Endodermal cell (in vitro differentiated cells): Measurements from ENCODE around the gene ARMH3. TPM values are rescaled to one million over a fixed set of nuclear protein-coding genes. Genes with fewer than 3 reads are reported as not detected.

Experiments used
- DNase-seq: peaks from one replicate; pipeline ENCODE4 v3.0.0-alpha.2; 2017
- H3K27ac ChIP-seq: 2 replicates; pipeline ENCODE4 v1.5.1; 2013; ENCODE audit warnings: mild to moderate bottlenecking, low read depth, low read length, moderate library complexity
- H3K27me3 ChIP-seq: 2 replicates; pipeline ENCODE4 v1.6.1; 2013; ENCODE audit warnings: mild to moderate bottlenecking, low read length, moderate library complexity; ENCODE audit not compliant: insufficient read depth, control insufficient read depth, poor library complexity, severe bottlenecking
- H3K36me3 ChIP-seq: 2 replicates; pipeline ENCODE4 v1.7.0; 2013; ENCODE audit warnings: mild to moderate bottlenecking, low read length, moderate library complexity; ENCODE audit not compliant: control insufficient read depth, insufficient read depth
- H3K4me1 ChIP-seq: one replicate; pipeline ENCODE4 v1.7.0; 2013; ENCODE audit warnings: low read length; ENCODE audit not compliant: control insufficient read depth, insufficient read depth
- H3K4me3 ChIP-seq: 2 replicates; pipeline ENCODE4 v1.5.1; 2013; ENCODE audit warnings: mild to moderate bottlenecking, low read length, moderate library complexity
- H3K9ac ChIP-seq: 2 replicates; pipeline ENCODE4 v1.6.1; 2013; ENCODE audit warnings: mild to moderate bottlenecking, low read length, moderate library complexity; ENCODE audit not compliant: poor library complexity, severe bottlenecking; ENCODE audit errors: extremely low read depth
- H3K9me3 ChIP-seq: 2 replicates; pipeline ENCODE4 v1.6.1; 2013; ENCODE audit warnings: mild to moderate bottlenecking, low read length, moderate library complexity; ENCODE audit not compliant: control insufficient read depth
- H3K27ac Mint-ChIP-seq: 2 replicates; pipeline ENCODE4 v1.8.0; 2020; ENCODE audit warnings: mixed read lengths
- H3K27me3 Mint-ChIP-seq: 2 replicates; pipeline ENCODE4 v1.8.0; 2021; ENCODE audit warnings: mild to moderate bottlenecking, mixed read lengths; ENCODE audit not compliant: insufficient read depth
- H3K36me3 Mint-ChIP-seq: 2 replicates; pipeline ENCODE4 v1.8.0; 2020; ENCODE audit warnings: low read depth, mixed read lengths
- H3K4me1 Mint-ChIP-seq: 2 replicates; pipeline ENCODE4 v1.8.0; 2020; ENCODE audit warnings: mixed read lengths
- H3K4me3 Mint-ChIP-seq: 2 replicates; pipeline ENCODE4 v1.8.0; 2020; ENCODE audit warnings: mild to moderate bottlenecking, moderate library complexity, mixed read lengths
- H3K9me3 Mint-ChIP-seq: 2 replicates; pipeline ENCODE4 v1.8.0; 2020; ENCODE audit warnings: mild to moderate bottlenecking, mixed read lengths
- WGBS, 2 experiments: methylation state at CpG; one replicate each; pipeline versions ENCODE4 v1.1.5 to v1.1.7; 2013; ENCODE audit warnings: missing lambda C conversion rate in 2 of 2, mixed read lengths in 1 of 2; ENCODE audit not compliant: insufficient coverage in 1 of 2, insufficient read length in 1 of 2; 5-methylcytosine and 5-hydroxymethylcytosine counted together
- total RNA-seq, 2 donors: library from RNA; stranded (reverse); fragmentation: NEBNext Ultra II Directional in 1 of 2; extraction: Animal tissue kit (Norgen Biotek cat#: 25700) in 1 of 2; gene quantifications; 2 replicates in 1 of 2; 3 replicates in 1 of 2; pipeline ENCODE4 v1.2.1, GENCODE V29; 2021
- TF ChIP-seq, protein P1 (sequence below): fragments of 200-600 bp; sonication (generic); conservative IDR thresholded peaks from 2 replicates; pipeline ENCODE4 v1.5.0; 2021; ENCODE audit warnings: antibody characterized with exemption, mild to moderate bottlenecking

Gene ARMH3
- total RNA-seq, 2 donors from 2014 or later, result 18.0 to 19.7 TPM

GRCh38 chr10:101932183-101932582 is 123.8 kb downstream of the ARMH3 start:
- Histone ChIP-seq H3K27ac (no peak overlapping the region), H3K27me3 (no peaks in the 10 kb centered on the region), H3K4me1 (no peaks in the 10 kb centered on the region), H3K36me3 (peaks cover 5% of the 10 kb centered on the region), H3K9ac (no peak overlapping the region), H3K4me3 (no peak overlapping the region), H3K9me3 (no peaks in the 10 kb centered on the region)
- Mint-ChIP-seq H3K4me1 (no peaks in the 10 kb centered on the region), H3K27ac (no peak overlapping the region), H3K9me3 (no peaks in the 10 kb centered on the region), H3K27me3 (no peaks in the 10 kb centered on the region), H3K36me3 (peaks cover 5% of the 10 kb centered on the region), H3K4me3 (no peak overlapping the region)
- TF ChIP-seq, protein P1, sequence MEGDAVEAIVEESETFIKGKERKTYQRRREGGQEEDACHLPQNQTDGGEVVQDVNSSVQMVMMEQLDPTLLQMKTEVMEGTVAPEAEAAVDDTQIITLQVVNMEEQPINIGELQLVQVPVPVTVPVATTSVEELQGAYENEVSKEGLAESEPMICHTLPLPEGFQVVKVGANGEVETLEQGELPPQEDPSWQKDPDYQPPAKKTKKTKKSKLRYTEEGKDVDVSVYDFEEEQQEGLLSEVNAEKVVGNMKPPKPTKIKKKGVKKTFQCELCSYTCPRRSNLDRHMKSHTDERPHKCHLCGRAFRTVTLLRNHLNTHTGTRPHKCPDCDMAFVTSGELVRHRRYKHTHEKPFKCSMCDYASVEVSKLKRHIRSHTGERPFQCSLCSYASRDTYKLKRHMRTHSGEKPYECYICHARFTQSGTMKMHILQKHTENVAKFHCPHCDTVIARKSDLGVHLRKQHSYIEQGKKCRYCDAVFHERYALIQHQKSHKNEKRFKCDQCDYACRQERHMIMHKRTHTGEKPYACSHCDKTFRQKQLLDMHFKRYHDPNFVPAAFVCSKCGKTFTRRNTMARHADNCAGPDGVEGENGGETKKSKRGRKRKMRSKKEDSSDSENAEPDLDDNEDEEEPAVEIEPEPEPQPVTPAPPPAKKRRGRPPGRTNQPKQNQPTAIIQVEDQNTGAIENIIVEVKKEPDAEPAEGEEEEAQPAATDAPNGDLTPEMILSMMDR, result no peak
- 99 to 100% methylated on average over 2 to 4 of the region's 4 CpGs for whole genome bisulfite sequencing, 2 experiments
- DNase-seq, result no peak

- Mint-ChIP-seq H3K4me3 (no peak overlapping the region), H3K36me3 (peaks cover 8% of the 10 kb centered on the region), H3K9me3 (no peaks in the 10 kb centered on the region), H3K4me1 (peaks cover 3% of the 10 kb centered on the region), H3K27ac (no peak overlapping the region), H3K27me3 (no peaks in the 10 kb centered on the region)
- Histone ChIP-seq H3K36me3 (no peaks in the 10 kb centered on the region), H3K9ac (no peak overlapping the region), H3K9me3 (no peaks in the 10 kb centered on the region), H3K27me3 (no peaks in the 10 kb centered on the region), H3K4me1 (no peaks in the 10 kb centered on the region), H3K27ac (no peak overlapping the region), H3K4me3 (no peak overlapping the region)
- TF ChIP-seq, protein P1, result no peak
- 91 to 100% methylated on average over 2 of the region's 2 CpGs for WGBS, 2 experiments
- DNase-seq, result no peak
These were observed 130.9 kb downstream of the ARMH3 start for GRCh38 chr10:101925027-101925426.

GRCh38 chr10:101923256-101923655 is 132.7 kb downstream of the ARMH3 start:
- TF ChIP-seq, protein P1, result no peak
- Histone ChIP-seq H3K9me3 (no peaks in the 10 kb centered on the region), H3K36me3 (no peaks in the 10 kb centered on the region), H3K4me3 (no peak overlapping the region), H3K27me3 (no peaks in the 10 kb centered on the region), H3K4me1 (peaks cover 5% of the 10 kb centered on the region), H3K9ac (no peak overlapping the region), H3K27ac (no peak overlapping the region)
- H3K4me3 Mint-ChIP-seq, result no peak overlapping the region
- peaks cover 14% of the 10 kb centered on the region for H3K4me1 Mint-ChIP-seq
- DNase-seq, result no peak
- H3K27ac Mint-ChIP-seq, result no peak overlapping the region
- H3K36me3 Mint-ChIP-seq, result peaks cover 8% of the 10 kb centered on the region
- H3K27me3 Mint-ChIP-seq, result no peaks in the 10 kb centered on the region
- no peaks in the 10 kb centered on the region for H3K9me3 Mint-ChIP-seq
